Astrocyte (in vitro differentiated cells and primary cell): ENCODE results near the gene MIEF1.

ENCODE experiments used
- EZH2 ChIP-seq: IDR thresholded peaks from 2 replicates; pipeline ENCODE4 v1.6.1; 2012; ENCODE audit warnings: mild to moderate bottlenecking, low read length, inconsistent platforms; ENCODE audit not compliant: insufficient read depth
- TF ChIP-seq, protein P1 (sequence below): IDR thresholded peaks from 2 replicates; pipeline ENCODE4 v1.5.1; 2011; ENCODE audit warnings: low read depth, mild to moderate bottlenecking, inconsistent platforms, low read length, moderate library complexity; ENCODE audit not compliant: insufficient read depth

DNA sequence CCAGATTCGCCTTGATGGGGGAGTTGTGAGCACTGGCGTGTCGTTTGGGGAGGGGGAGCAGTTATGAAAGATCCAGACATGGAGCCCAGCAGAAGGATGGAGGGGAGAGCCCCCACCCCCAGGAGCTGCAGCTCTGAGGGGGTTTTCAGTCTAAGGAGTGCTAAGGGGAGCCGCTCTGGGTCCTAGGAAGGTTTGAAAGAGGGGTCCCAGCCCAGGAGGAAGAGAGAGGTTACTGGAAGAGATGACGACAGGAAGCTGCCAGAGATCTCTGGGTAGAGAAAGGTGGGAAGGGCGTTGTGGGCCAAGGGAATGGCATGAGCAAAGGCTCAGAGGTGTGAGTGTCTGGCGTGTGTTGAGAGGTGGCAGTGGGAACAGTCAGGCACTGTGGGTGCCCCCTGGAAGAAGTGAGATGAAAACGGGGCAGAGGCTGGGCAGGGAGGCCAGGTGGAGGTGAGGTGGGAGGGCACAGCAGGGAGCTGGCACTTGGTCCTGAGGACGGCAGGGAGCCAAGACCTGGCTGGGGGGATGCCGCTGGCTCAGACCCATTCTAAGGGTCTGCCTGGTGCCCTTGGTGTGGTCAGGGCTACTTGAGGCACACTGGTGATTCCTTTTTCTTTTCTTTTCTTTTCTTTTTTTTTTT lies 43.5 kb upstream of the MIEF1 start:
- TF ChIP-seq, protein P1, sequence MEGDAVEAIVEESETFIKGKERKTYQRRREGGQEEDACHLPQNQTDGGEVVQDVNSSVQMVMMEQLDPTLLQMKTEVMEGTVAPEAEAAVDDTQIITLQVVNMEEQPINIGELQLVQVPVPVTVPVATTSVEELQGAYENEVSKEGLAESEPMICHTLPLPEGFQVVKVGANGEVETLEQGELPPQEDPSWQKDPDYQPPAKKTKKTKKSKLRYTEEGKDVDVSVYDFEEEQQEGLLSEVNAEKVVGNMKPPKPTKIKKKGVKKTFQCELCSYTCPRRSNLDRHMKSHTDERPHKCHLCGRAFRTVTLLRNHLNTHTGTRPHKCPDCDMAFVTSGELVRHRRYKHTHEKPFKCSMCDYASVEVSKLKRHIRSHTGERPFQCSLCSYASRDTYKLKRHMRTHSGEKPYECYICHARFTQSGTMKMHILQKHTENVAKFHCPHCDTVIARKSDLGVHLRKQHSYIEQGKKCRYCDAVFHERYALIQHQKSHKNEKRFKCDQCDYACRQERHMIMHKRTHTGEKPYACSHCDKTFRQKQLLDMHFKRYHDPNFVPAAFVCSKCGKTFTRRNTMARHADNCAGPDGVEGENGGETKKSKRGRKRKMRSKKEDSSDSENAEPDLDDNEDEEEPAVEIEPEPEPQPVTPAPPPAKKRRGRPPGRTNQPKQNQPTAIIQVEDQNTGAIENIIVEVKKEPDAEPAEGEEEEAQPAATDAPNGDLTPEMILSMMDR, result no peak
- TF ChIP-seq EZH2, result peak; percentile 47
